Cardiac fibroblast (primary cell): Measurements from ENCODE around the gene CTSD.
"Not testable (repeated sequence)": the region's sequence is repeated elsewhere in the genome, so short reads cannot be mapped to it uniquely, and the experiment has no call there.

Experiments
- DNase-seq, 2 donors: peaks; one replicate each; pipeline versions ENCODE4 v3.0.0 to v3.0.0-alpha.2; 2010; ENCODE audit warnings: low read depth in 2 of 2
- H3K4me3 ChIP-seq, 2 donors: replicated peaks in 1 of 2; 1 replicate in 1 of 2; 2 replicates in 1 of 2; pipeline ENCODE4 v1.5.1; 2011; ENCODE audit warnings: low read depth in 2 of 2, low read length in 2 of 2, mild to moderate bottlenecking in 2 of 2, moderate library complexity in 1 of 2
- TF ChIP-seq, protein P1 (sequence below): IDR thresholded peaks from one replicate; pipeline ENCODE4 v1.5.1; 2011; ENCODE audit warnings: low read depth, mild to moderate bottlenecking, low read length, inconsistent platforms

The CTSD gene

GRCh38 chr11:1805525-1805924, 41.8 kb upstream of the CTSD start:
- no peak for DNase-seq
- no peak overlapping the region for H3K4me3 ChIP-seq
- TF ChIP-seq, protein P1, sequence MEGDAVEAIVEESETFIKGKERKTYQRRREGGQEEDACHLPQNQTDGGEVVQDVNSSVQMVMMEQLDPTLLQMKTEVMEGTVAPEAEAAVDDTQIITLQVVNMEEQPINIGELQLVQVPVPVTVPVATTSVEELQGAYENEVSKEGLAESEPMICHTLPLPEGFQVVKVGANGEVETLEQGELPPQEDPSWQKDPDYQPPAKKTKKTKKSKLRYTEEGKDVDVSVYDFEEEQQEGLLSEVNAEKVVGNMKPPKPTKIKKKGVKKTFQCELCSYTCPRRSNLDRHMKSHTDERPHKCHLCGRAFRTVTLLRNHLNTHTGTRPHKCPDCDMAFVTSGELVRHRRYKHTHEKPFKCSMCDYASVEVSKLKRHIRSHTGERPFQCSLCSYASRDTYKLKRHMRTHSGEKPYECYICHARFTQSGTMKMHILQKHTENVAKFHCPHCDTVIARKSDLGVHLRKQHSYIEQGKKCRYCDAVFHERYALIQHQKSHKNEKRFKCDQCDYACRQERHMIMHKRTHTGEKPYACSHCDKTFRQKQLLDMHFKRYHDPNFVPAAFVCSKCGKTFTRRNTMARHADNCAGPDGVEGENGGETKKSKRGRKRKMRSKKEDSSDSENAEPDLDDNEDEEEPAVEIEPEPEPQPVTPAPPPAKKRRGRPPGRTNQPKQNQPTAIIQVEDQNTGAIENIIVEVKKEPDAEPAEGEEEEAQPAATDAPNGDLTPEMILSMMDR = no peak

DNA sequence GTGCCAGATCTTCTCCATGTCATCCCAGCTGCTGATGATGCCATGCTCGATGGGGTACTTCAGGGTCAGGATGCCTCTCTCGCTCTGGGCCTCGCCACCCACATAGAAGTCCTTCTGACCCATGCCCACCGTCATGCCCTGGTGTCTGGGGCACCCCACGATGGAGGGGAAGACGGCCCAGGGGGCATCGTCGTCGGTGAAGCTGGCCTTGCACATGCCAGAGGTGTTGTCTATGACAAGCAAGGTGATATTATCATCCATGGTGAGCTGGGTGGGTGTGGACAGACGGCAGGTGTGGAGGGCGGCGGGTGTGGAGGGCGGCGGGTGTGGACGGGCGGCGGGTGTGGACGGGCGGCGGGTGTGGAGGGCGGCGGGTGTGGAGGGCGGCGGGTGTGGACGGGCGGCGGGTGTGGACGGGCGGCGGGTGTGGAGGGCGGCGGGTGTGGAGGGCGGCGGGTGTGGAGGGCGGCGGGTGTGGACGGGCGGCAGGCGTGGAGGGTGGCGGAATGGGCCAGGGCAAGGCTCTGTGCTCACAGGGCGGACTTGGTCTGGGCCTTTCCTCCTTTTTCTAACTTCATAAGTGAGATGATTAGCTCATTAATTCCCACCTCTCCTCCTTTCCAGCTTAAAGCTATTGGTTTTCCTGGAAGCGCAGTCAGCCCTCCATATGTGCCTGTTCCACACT, 40.2 kb upstream of the CTSD start:
- DNase-seq, H3K4me3 ChIP-seq: not testable (repeated sequence)

GRCh38 chr11:1803246-1803645, 39.5 kb upstream of the CTSD start:
- H3K4me3 ChIP-seq = no peak overlapping the region
- TF ChIP-seq, protein P1 = no peak

GRCh38 chr11:1797391-1798125, 33.8 kb upstream of the CTSD start:
- no peak overlapping the region for H3K4me3 ChIP-seq
- TF ChIP-seq, protein P1 = no peak
- DNase-seq = no peak

More at GRCh38 chr11:1803246-1803645, 39.5 kb upstream of the CTSD start:
- DNase-seq = no peak

DNA sequence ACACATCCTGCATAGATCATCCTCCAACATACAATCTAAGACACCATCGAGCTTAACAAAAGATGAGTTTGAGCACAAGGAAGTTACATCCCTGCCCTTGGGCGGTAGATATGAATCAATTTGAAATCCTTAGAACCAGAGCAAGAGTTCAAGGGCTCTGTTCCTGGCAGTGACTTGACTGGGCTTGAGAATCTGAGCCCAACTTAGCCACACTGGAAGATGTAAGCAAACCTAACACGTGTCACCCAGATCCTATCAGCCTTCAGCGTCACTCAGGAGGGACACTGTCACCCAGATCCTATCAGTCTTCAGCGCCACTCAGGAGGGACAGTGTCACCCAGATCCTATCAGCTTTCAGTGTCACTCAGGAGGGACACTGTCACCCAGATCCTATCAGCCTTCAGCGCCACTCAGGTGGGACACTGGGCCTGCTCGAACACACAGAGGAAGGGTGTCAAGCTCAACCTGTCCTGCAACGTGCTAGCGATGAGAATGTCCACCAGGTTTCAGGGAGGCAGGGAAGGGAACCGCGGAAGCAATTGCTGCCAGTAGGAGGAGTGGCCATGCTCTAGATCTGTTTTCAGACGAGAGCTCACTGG, 32.8 kb upstream of the CTSD start:
- H3K4me3 ChIP-seq = no peak overlapping the region
- DNase-seq = no peak
- TF ChIP-seq, protein P1 = no peak

- H3K4me3 ChIP-seq = no peak overlapping the region
- DNase-seq = no peak
- TF ChIP-seq, protein P1 = no peak
These were observed 29.4 kb upstream of the CTSD start for GRCh38 chr11:1793081-1793480.

DNA sequence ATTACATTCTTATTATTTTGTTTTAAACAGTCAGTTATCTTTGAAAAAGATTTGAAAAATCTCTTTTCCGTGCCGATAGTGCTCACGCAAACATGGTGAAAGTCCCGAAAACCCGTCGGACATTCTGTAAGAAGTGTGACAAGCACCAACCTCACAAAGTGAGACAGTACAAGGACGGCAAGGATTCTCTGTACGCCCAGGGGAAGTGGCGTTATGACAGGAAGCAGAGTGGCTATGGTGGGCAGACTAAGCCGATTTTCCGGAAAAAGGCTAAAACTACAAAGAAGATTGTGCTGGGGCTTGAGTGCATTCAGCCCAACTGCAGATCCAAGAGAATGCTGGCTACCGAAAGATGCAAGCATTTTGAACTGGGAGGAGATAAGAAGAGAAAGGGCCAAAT, 28.7 kb upstream of the CTSD start:
- no peak overlapping the region for H3K4me3 ChIP-seq
- TF ChIP-seq, protein P1 = no peak
- no peak for DNase-seq
